ENCODE results near the gene SYT5. TPM values are rescaled to one million over a fixed set of nuclear protein-coding genes. Genes with fewer than 3 reads are reported as not detected.
A peak's percentile ranks its signal among the peaks of the same experiment; 100 is the strongest.

SYT5 gene
- total and polyA plus RNA-seq, 2 of the 13 experiments (the other 11 are each of a cell fraction or from before 2014, with no cell fraction given): not detected

DNA sequence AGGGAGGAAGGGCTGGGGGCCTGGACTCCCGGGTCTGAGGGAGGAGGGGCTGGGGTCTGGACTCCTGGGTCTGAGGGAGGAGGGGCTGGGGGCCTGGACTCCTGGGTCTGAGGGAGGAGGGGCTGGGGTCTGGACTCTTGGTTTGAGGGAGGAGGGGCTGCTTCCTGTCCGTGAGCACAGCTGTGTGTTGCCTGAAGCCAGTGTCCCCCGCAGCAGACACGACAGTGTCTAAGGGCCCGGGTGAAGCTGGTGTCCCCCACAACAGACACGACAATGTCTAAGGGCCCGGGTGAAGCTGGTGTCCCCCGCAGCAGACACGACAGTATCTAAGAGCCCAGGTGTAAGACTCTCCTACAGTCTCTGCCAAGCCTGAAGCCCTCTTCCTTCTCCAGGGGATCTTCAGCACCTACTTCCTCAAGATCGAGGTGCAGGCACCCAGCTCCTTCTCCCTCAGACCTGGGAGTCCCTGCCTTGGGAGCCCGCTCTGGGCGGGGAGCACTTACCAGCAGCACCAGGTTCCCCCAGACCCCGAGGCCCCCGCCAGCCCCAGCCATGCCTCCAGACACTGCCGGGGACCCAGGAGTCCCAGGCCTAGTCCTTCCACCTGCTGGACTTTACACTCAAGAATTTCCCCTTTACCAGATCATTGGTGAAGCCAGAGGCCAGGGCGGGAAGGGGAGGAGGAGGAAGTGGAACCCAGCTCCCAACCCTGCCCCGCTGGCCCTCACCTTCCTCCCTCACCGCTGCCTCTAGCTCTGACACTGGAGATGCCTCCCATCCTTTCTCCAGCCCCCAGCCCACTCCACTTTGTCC is 29.0 kb upstream of the SYT5 start, which contains the start of gene PTPRH (continued):
- TF ChIP-seq HNRNPL (IDR thresholded peaks at IDR 0.05; ENCODE audit: low read depth, low read length) (0 out of 2 replicates have a peak, but pooled peaks have one; percentile 32), WIZ (CRISPR knock-in tag; IDR thresholded peaks at IDR 0.05) (no peak), ZSCAN29 (CRISPR knock-in tag; conservative IDR thresholded peaks at IDR 0.05) (no peak), LCORL (IDR thresholded peaks at IDR 0.05) (no peak), LCORL (CRISPR knock-in tag; IDR thresholded peaks at IDR 0.05) (no peak), TCF12 (IDR thresholded peaks at IDR 0.05) (no peak), TCF12 (CRISPR knock-in tag; IDR thresholded peaks at IDR 0.05) (0 out of 2 replicates have a peak, but pooled peaks have one; percentile 19), NONO (IDR thresholded peaks at IDR 0.05) (no peak), NONO (CRISPR knock-in tag; conservative IDR thresholded peaks at IDR 0.05) (no peak), NAIF1 (CRISPR knock-in tag; IDR thresholded peaks at IDR 0.05; ENCODE audit: borderline replicate concordance) (no peak), ATF7 (IDR thresholded peaks at IDR 0.05) (no peak), ATF7 (CRISPR knock-in tag; IDR thresholded peaks at IDR 0.05) (no peak), ZNF263 (CRISPR knock-in tag; IDR thresholded peaks at IDR 0.05) (peak; percentile 96), ZNF136 (CRISPR knock-in tag; IDR thresholded peaks at IDR 0.05; ENCODE audit: low read depth) (no peak), ZNF350 (CRISPR knock-in tag; IDR thresholded peaks at IDR 0.05; ENCODE audit: borderline replicate concordance, low read depth) (no peak), KLF16 (CRISPR knock-in tag; IDR thresholded peaks at IDR 0.05) (no peak), MBNL3 (CRISPR knock-in tag; conservative IDR thresholded peaks at IDR 0.05) (no peak), NRL (CRISPR knock-in tag; IDR thresholded peaks at IDR 0.05; ENCODE audit: borderline replicate concordance) (0 out of 2 replicates have a peak, but pooled peaks have one; percentile 2), HMGA1 (CRISPR knock-in tag; conservative IDR thresholded peaks at IDR 0.05) (no peak)
- TF ChIP-seq, protein P1, sequence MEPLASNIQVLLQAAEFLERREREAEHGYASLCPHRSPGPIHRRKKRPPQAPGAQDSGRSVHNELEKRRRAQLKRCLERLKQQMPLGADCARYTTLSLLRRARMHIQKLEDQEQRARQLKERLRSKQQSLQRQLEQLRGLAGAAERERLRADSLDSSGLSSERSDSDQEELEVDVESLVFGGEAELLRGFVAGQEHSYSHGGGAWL (CRISPR knock-in tag; IDR thresholded peaks at IDR 0.05): no peak
- TF ChIP-seq, protein P2, sequence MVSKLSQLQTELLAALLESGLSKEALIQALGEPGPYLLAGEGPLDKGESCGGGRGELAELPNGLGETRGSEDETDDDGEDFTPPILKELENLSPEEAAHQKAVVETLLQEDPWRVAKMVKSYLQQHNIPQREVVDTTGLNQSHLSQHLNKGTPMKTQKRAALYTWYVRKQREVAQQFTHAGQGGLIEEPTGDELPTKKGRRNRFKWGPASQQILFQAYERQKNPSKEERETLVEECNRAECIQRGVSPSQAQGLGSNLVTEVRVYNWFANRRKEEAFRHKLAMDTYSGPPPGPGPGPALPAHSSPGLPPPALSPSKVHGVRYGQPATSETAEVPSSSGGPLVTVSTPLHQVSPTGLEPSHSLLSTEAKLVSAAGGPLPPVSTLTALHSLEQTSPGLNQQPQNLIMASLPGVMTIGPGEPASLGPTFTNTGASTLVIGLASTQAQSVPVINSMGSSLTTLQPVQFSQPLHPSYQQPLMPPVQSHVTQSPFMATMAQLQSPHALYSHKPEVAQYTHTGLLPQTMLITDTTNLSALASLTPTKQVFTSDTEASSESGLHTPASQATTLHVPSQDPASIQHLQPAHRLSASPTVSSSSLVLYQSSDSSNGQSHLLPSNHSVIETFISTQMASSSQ (IDR thresholded peaks at IDR 0.05; ENCODE audit: low read depth): no peak
- TF ChIP-seq, protein P2 (CRISPR knock-in tag; IDR thresholded peaks at IDR 0.05; ENCODE audit: borderline replicate concordance): peak; percentile 17; the same call in 1 of the 2 replicates
- TF ChIP-seq, protein P3, sequence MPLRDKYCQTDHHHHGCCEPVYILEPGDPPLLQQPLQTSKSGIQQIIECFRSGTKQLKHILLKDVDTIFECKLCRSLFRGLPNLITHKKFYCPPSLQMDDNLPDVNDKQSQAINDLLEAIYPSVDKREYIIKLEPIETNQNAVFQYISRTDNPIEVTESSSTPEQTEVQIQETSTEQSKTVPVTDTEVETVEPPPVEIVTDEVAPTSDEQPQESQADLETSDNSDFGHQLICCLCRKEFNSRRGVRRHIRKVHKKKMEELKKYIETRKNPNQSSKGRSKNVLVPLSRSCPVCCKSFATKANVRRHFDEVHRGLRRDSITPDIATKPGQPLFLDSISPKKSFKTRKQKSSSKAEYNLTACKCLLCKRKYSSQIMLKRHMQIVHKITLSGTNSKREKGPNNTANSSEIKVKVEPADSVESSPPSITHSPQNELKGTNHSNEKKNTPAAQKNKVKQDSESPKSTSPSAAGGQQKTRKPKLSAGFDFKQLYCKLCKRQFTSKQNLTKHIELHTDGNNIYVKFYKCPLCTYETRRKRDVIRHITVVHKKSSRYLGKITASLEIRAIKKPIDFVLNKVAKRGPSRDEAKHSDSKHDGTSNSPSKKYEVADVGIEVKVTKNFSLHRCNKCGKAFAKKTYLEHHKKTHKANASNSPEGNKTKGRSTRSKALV (CRISPR knock-in tag; IDR thresholded peaks at IDR 0.05): no peak
